GM19397 (cell line): ENCODE measurements around the gene SUN3.
"Not testable (repeated sequence)": the region's sequence is repeated elsewhere in the genome, so short reads cannot be mapped to it uniquely, and the experiment has no call there.

ENCODE experiments used
- ATAC-seq: cut with Tn5 transposase; IDR thresholded peaks from one replicate; pipeline ENCODE4 v1.9.1; 2021; ENCODE audit warnings: mild to moderate bottlenecking, moderate library complexity; ENCODE audit not compliant: unreplicated experiment

Gene SUN3

GRCh38 chr7:47946581-47947354 is 82.1 kb downstream of the SUN3 start:
- no peak for ATAC-seq

- ATAC-seq, result no peak
Observed at GRCh38 chr7:47945261-47946015, 83.5 kb downstream of the SUN3 start.

DNA sequence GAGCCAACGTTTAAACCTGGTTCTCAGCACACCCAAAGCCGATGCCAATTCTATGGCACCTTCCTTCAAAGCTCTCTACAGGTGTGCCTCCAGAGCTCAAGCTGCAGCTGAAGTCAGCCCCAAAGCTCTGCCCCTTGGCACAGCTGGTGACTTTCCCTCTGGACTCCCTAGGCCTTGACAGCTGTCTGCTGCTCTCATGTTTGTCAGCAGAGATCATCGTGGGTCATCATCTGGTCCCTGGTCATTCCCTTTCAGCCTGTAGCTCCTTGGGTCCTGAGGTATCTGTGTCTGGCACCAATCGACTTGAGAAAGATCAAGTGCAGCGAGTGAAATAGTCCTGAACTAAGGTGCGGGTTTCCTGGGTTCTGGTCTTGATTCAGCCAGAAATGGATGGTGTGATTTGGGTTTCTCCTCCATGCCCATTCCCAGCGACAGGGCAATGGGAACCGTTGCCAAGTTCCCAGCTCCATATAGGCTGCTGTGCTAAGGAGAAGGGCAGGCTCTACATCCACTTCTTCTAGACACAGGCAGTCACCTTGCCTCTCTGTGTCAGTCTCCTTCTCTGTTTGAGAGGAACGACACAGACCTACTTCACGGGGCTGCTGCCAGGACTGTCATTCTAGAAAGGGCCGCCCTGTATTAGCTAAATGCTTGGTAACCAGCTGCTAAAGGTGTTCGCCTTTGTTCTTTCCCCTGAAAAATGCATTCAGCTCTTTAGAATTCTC is 84.2 kb downstream of the SUN3 start:
- ATAC-seq, result no peak

DNA sequence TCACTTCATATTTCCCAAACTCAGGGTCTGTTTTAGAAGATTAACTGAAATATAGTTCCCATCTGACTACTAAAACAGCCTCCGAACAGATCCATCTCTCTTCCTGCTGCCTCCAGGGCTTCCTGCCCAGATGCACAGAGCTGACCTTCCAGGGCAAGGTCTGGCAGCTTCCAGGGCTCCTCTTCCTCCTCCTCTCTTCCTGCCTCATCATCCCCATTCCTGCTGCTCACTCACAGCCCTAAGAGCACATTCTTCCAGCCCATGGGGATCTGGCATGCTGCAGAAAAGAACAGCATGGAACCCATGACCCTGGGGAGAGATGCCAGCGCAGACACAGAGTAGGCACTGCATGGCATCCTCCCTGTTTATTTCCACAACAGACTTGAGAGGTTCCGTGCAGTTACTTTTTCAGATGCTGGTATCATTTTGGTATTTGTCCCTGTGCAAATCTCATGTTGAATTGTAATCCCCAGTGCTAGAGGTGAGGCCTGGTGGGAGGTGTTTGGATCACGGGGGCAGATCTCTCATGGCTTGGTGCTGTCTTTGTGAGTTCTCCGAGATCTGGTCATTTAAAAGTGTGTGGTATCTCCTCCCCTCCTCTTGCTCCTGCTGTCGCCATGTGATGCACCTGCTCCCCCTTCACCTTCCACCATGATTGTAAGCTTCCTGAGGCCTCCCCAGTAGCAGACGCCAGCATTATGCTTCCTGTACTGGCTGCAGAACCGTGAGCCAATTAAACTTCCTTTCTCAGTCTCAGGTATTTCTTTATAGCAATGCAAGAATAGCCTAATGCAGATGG is 85.0 kb downstream of the SUN3 start:
- no peak for ATAC-seq

DNA sequence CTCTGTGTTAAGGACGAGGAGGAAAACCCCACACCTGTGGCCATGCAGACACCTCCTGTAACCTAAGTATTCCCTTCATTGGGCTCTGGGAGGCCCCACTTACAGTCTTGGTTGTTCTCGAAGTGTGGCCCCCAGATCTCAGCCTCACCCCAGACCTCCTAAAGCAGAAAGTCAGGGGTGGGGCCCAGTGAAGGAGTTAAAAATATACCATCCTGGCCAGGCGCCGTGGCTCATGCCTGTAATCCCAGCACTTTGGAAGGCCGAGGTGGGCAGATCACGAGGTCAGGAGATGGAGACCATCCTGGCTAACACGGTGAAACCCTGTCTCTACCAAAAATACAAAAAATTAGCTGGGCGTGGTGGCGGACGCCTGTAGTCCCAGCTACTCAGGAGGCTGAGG is 86.3 kb downstream of the SUN3 start:
- ATAC-seq, result not testable (repeated sequence)

- no peak for ATAC-seq
Observed at GRCh38 chr7:47942132-47942531, 86.8 kb downstream of the SUN3 start.

GRCh38 chr7:47941136-47941844 is 87.6 kb downstream of the SUN3 start:
- ATAC-seq, result no peak

GRCh38 chr7:47940088-47941013 is 88.6 kb downstream of the SUN3 start:
- ATAC-seq, result no peak

DNA sequence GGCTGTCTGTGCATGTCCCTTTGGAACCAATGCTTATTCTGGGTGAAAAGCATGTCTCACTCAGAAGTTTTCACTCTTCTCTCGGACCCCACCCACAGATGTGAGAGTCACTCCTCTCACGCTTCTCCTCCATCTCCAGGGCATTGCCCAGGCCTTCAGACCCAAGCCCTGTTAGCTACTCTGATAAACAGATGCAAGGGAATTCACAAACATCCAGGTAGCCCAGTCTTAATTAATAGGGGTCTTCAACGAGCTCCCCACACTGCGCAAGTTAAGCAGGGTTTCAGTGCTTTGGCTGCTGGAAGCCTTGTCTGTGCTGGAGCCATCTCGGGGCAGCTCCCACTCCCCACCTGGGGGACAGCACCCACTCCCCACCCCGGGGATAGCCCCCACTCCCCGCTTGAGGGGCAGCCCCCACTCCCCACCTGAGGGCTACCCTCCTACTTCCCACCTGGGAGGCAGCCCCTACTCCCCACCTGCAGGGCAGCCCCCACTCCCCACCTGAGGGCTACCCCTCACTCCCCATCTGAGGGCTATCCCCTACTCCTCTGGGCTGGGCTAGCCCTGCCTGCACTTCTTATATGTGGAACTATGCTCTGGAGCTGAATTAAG is 89.4 kb downstream of the SUN3 start:
- ATAC-seq, result no peak

DNA sequence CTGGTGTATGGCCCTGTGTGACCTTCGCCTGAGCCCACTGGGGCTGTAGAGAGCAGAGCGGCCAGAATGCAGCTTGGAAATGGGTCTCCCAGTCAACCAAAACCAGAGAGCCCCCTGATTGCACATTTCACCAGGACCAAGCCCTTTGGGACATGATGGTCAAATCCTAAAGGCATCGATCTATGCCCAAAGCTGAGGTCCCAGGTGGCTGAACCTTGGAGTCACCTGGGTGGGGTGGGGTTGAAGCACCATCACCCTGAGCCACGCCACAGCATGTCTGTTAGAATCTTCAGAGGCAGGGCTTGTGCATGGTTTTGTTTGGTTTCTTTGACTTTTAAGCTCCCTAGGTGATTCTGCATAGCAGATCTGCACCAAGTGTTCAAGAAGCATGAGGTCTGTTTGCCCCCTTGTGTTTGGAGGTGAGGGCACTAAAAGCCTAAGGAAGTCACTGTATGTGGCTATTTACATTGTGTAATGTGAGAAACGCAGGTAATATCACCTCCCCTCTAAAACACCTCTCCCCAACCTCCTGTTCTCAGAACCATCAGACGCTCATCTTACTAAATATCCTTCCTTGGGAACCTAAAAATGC is 90.2 kb downstream of the SUN3 start:
- ATAC-seq, result no peak

DNA sequence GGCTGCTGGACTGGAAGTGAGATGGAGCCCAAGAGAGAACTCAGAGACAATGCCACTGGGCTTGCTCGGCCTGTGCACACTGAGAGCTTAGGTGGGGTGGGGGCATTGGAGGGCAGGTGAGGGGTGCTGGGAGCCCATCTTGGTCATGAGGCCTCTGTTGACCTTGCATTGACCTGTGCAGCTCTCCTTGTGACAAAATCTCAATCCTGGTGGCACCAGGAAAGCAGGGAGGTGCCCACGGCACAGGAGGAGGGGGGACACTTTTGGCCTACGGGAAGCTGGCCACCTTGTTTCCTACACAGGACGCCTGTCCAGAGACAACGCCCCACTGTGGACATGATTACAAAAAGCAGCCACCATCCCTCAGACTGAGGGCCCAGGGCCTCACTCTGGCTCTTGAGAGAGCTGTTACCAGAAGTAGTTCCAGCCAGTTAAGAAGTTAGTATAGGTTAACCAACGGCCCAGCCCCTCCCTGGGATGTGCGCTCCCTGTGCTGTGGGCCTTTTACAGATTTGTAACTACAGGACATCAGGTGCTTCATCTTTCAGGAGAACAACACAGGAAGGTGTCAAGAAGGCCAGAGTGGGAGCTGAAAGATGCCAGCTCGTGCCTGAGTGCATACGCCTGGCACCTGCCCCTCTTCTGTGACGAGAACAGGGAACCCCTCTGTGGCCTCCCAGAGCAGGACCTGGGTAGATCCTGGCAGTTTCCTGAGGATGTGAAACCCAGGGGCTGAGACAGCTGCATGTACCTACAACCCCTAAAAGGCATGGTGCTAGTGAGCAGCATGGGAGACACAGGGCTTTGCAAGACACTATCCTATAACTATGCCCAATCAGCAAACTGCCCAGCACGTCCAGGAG is 91.0 kb downstream of the SUN3 start:
- peak; percentile 43 for ATAC-seq
